Trophoblast cell (in vitro differentiated cells and primary cell): ENCODE results near the gene MSH5.
A peak's percentile ranks its signal among the peaks of the same experiment; 100 is the strongest.

ENCODE experiments used
- DNase-seq, 2 donors: peaks; one replicate each; pipeline ENCODE4 v3.0.0-alpha.2; 2016
- H2AFZ ChIP-seq: 2 replicates; pipeline ENCODE4 v1.6.1; 2013; ENCODE audit warnings: low read length, moderate library complexity, mild to moderate bottlenecking; ENCODE audit not compliant: insufficient read depth, poor library complexity
- H2AK5ac ChIP-seq: 2 replicates; pipeline ENCODE4 v1.6.1; 2013; ENCODE audit warnings: mild to moderate bottlenecking, low read length
- H2BK120ac ChIP-seq: 2 replicates; pipeline ENCODE4 v1.6.1; 2013; ENCODE audit warnings: low read length, mild to moderate bottlenecking, moderate library complexity; ENCODE audit not compliant: insufficient read depth, poor library complexity
- H2BK12ac ChIP-seq: 2 replicates; pipeline ENCODE4 v1.6.1; 2013; ENCODE audit warnings: mild to moderate bottlenecking, low read length, moderate library complexity
- H2BK5ac ChIP-seq: 2 replicates; pipeline ENCODE4 v1.6.1; 2013; ENCODE audit warnings: low read length, low read depth, moderate library complexity, mild to moderate bottlenecking; ENCODE audit not compliant: poor library complexity
- H3K14ac ChIP-seq: 2 replicates; pipeline ENCODE4 v1.6.1; 2013; ENCODE audit warnings: mild to moderate bottlenecking, low read length
- H3K18ac ChIP-seq: 2 replicates; pipeline ENCODE4 v1.6.1; 2013; ENCODE audit warnings: mild to moderate bottlenecking, low read length
- H3K23ac ChIP-seq: 2 replicates; pipeline ENCODE4 v1.6.1; 2013; ENCODE audit warnings: low read length
- H3K27ac ChIP-seq: 2 replicates; pipeline ENCODE4 v1.5.1; 2013; ENCODE audit warnings: low read depth, mild to moderate bottlenecking, inconsistent platforms, low read length, moderate library complexity
- H3K27me3 ChIP-seq: 2 replicates; pipeline ENCODE4 v1.6.1; 2013; ENCODE audit warnings: inconsistent platforms, mild to moderate bottlenecking, low read length, moderate library complexity; ENCODE audit not compliant: insufficient read depth
- H3K36me3 ChIP-seq, 2 experiments: 1 replicate in 1 of 2; 2 replicates in 1 of 2; pipeline ENCODE4 v1.6.1; 2013; ENCODE audit warnings: low read length in 2 of 2, mild to moderate bottlenecking in 2 of 2, moderate library complexity in 1 of 2; ENCODE audit not compliant: insufficient read depth in 2 of 2, control insufficient read depth in 1 of 2
- H3K4ac ChIP-seq: 2 replicates; pipeline ENCODE4 v1.6.1; 2013; ENCODE audit warnings: low read depth, mild to moderate bottlenecking, low read length, moderate library complexity
- H3K4me1 ChIP-seq, 2 experiments: 1 replicate in 1 of 2; 2 replicates in 1 of 2; pipeline ENCODE4 v1.6.1; 2013; ENCODE audit warnings: low read length in 2 of 2, mild to moderate bottlenecking in 2 of 2, moderate library complexity in 1 of 2; ENCODE audit not compliant: insufficient read depth in 2 of 2, control insufficient read depth in 1 of 2
- H3K4me2 ChIP-seq: 2 replicates; pipeline ENCODE4 v1.6.1; 2013; ENCODE audit warnings: inconsistent platforms, mild to moderate bottlenecking, low read length, moderate library complexity
- H3K4me3 ChIP-seq: 2 replicates; pipeline ENCODE4 v1.5.1; 2013; ENCODE audit warnings: mild to moderate bottlenecking, low read depth, low read length, inconsistent platforms
- H3K79me1 ChIP-seq: one replicate; pipeline ENCODE4 v1.6.1; 2013; ENCODE audit warnings: low read length
- H3K79me2 ChIP-seq: 2 replicates; pipeline ENCODE4 v1.6.1; 2013; ENCODE audit warnings: low read length, mild to moderate bottlenecking; ENCODE audit not compliant: control insufficient read depth, insufficient read depth, poor library complexity
- H3K9ac ChIP-seq: 2 replicates; pipeline ENCODE4 v1.6.1; 2013; ENCODE audit warnings: mild to moderate bottlenecking, low read length
- H3K9me3 ChIP-seq: 2 replicates; pipeline ENCODE4 v1.6.1; 2013; ENCODE audit warnings: low read depth, mild to moderate bottlenecking, control low read depth, inconsistent platforms, low read length; ENCODE audit not compliant: insufficient read depth
- H4K12ac ChIP-seq: 2 replicates; pipeline ENCODE4 v1.6.1; 2013; ENCODE audit warnings: low read depth, mild to moderate bottlenecking, low read length, moderate library complexity
- H4K8ac ChIP-seq: 2 replicates; pipeline ENCODE4 v1.6.1; 2013; ENCODE audit warnings: low read depth, mild to moderate bottlenecking, low read length, moderate library complexity
- H4K91ac ChIP-seq: one replicate; pipeline ENCODE4 v1.6.1; 2013; ENCODE audit warnings: low read depth, mild to moderate bottlenecking, low read length, moderate library complexity
- WGBS: extraction: QIAGEN DNeasy Blood & Tissue Kit; methylation state at CpG from one replicate; pipeline ENCODE4 v1.1.7; 2013; ENCODE audit warnings: missing lambda C conversion rate; ENCODE audit not compliant: insufficient read length, insufficient coverage; ENCODE audit errors: extremely low coverage; 5-methylcytosine and 5-hydroxymethylcytosine counted together

MSH5 gene

DNA sequence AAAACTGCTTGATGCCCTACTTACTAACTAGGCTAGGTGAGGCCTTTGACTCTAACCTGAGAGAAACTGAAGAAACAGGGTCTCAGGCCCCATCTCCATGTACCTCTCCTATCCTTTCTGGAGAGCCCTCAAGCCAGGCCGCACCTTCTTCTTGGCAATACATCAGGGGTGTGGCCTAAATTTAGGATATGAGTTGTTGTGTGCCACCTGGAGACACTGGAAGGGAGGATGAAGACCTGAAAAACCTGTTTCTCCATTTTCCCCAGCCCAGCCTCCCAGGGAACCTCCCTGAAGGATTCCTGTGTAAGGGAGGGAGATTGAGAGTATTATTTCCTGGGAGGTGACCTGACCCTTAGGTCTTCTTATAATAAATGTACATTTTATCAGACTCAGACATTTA lies 21.5 kb upstream of the MSH5 start:
- Histone ChIP-seq H3K9me3 (no peaks in the 10 kb centered on the region), H3K27me3 (no peaks in the 10 kb centered on the region), H4K12ac (no peak overlapping the region), H3K4me2 (no peak overlapping the region), H3K4me3 (no peak overlapping the region), H2BK5ac (no peak overlapping the region), H2AK5ac (no peak overlapping the region), H3K79me2 (no peaks in the 10 kb centered on the region), H3K4ac (no peak overlapping the region), H3K18ac (no peak overlapping the region), H4K8ac (no peak overlapping the region), H3K14ac (no peak overlapping the region), H3K27ac (peak overlapping the region; percentile 13), H3K79me1 (peaks cover 5% of the 10 kb centered on the region), H3K36me3 (no peaks in the 10 kb centered on the region), H3K9ac (no peak overlapping the region), H3K4me1 (peaks cover 27 to 29% of the 10 kb centered on the region in 2 experiments), H2BK12ac (no peak overlapping the region), H3K23ac (no peak overlapping the region), H4K91ac (no peak overlapping the region), H2BK120ac (no peak overlapping the region), H2AFZ (no peak overlapping the region)
- peak; percentile 81 to 94 for DNase-seq
- no CpG with 5 or more reads among the region's 1 CpG for WGBS

DNA sequence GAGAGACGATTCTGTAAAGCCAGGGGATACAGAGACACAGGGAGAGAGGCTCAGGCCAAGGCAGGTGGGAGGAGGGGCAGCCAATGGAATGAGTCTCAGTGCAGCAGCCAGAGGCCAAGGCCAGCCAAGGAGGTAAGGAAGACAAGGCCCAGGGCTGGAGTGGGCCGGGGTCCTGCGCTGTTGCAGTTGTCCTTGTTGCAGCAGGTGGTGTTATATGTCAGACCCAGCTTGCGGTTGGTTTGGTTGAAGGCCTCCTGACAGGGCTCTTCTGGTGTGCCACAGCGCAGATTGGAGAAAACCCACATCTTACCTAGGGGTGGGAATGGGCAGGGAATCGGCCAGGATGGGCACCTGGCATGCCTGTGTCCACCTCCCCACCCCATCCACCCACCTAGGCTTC lies 20.8 kb upstream of the MSH5 start:
- WGBS: no CpG with 5 or more reads among the region's 6 CpGs
- Histone ChIP-seq H3K4me1 (peaks cover 21 to 27% of the 10 kb centered on the region in 2 experiments), H3K79me1 (peaks cover 3% of the 10 kb centered on the region), H4K8ac (peak overlapping the region; percentile 6), H3K79me2 (no peaks in the 10 kb centered on the region), H3K27me3 (no peaks in the 10 kb centered on the region), H2AFZ (no peak overlapping the region), H2AK5ac (peak overlapping the region; percentile 6), H3K18ac (no peak overlapping the region), H3K4me2 (no peak overlapping the region), H3K27ac (no peak overlapping the region), H3K9ac (no peak overlapping the region), H3K14ac (peak overlapping the region; percentile 21), H2BK5ac (no peak overlapping the region), H3K36me3 (no peaks in the 10 kb centered on the region), H4K91ac (peak overlapping the region; percentile 82), H4K12ac (no peak overlapping the region), H3K4me3 (no peak overlapping the region), H3K23ac (no peak overlapping the region), H2BK12ac (peak overlapping the region; percentile 37), H3K9me3 (no peaks in the 10 kb centered on the region), H3K4ac (no peak overlapping the region), H2BK120ac (peak overlapping the region; percentile 33)
- no peak for DNase-seq

DNA sequence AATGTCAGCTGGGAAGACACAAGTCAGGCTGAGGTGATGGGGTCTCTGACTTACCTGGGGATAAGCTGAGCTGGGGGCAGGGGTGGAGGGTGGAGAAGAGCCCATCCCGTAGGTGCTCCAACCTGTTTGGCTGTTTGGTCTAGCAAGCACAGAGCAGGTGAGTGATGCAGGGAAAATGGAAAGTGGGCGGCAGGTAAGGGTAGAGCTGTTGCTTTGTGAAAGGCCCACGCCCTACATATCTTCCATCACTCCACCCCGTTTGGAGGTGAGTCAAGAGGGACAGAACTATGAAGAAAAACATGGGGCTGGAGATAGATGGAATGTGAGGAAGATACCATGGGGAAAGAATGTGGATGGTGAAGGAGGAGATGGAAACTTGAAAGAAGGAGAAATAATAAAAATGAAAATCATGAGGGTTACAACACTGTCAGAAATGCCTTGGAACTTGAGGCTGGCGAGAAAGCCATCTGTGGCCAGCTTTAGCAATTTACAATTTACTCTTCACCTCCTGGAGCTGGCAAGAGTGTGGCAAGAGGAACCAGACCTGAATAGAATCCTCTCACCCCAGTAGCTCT lies 19.5 kb upstream of the MSH5 start:
- H2BK120ac ChIP-seq: no peak overlapping the region
- H4K91ac ChIP-seq: peak overlapping the region; percentile 3
- no peak overlapping the region for H2AK5ac ChIP-seq
- no peak overlapping the region for H3K9ac ChIP-seq
- H3K4me3 ChIP-seq: no peak overlapping the region
- H3K4me1 ChIP-seq: peaks cover 17 to 23% of the 10 kb centered on the region in 2 experiments
- no peak overlapping the region for H2BK12ac ChIP-seq
- no peak overlapping the region for H4K12ac ChIP-seq
- no peak overlapping the region for H2AFZ ChIP-seq
- H3K79me2 ChIP-seq: no peaks in the 10 kb centered on the region
- no peak overlapping the region for H3K18ac ChIP-seq
- no peak overlapping the region for H2BK5ac ChIP-seq
- peak overlapping the region; percentile 3 for H3K27ac ChIP-seq
- no peaks in the 10 kb centered on the region for H3K9me3 ChIP-seq
- no peaks in the 10 kb centered on the region for H3K27me3 ChIP-seq
- no peak overlapping the region for H3K23ac ChIP-seq
- no peak overlapping the region for H3K4me2 ChIP-seq
- peaks cover 3% of the 10 kb centered on the region for H3K79me1 ChIP-seq
- peaks cover 0 to 2% of the 10 kb centered on the region in 2 experiments for H3K36me3 ChIP-seq
- WGBS: no CpG with 5 or more reads among the region's 5 CpGs
- peak; percentile 95 to 97 for DNase-seq
- H3K14ac ChIP-seq: no peak overlapping the region
- H4K8ac ChIP-seq: no peak overlapping the region
- no peak overlapping the region for H3K4ac ChIP-seq

DNA sequence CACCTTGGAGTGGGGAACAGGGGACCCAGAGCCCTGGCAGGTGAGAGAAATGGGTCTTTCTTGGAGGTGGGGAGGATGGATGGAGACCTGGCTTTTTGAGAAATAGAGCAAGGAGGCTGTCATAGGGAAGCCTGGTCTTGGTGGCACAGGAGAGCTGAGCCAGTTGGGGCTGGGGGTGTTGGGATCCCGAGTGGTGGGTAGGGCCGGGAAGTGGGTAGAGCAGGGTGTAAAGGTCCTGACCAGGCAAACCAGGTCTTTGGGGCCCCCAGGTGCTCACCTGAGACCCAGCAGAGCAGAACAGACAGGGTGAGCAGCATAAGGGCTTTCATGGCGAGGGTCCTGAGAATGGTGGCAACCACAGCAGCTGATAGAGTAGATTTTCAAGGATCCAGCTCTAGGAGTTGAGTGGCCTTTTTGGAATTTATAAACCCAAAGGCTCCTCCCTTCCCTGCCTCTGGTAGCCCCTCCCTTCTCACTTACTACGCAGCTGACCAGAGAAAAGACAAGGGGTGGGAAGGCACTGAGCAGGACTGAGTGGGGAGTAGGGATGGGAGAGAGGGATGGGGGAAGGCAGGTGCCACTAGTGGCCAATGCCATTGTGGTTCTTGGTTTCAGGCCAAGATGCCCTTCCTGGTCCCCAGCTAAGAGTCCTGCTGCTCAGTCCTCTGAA lies 18.3 kb upstream of the MSH5 start, which contains the start of gene LY6G6C:
Gene LY6G6C (minus strand): TSS at position 396 of the 670 bp plus-strand sequence. CDS start 67 bp downstream, at position 329.
- Histone ChIP-seq H3K27me3 (no peaks in the 10 kb centered on the region), H3K79me1 (peaks cover 3% of the 10 kb centered on the region), H3K4me1 (peaks cover 17 to 23% of the 10 kb centered on the region in 2 experiments), H2BK12ac (no peak within 1 kb of the TSS), H3K79me2 (no peaks in the 10 kb centered on the region), H2AFZ (no peak within 1 kb of the TSS), H3K9me3 (no peaks in the 10 kb centered on the region), H3K23ac (no peak within 1 kb of the TSS), H4K12ac (no peak within 1 kb of the TSS), H3K4me2 (no peak within 1 kb of the TSS), H3K4me3 (no peak within 1 kb of the TSS), H2AK5ac (no peak within 1 kb of the TSS), H3K14ac (no peak within 1 kb of the TSS), H3K27ac (no peak within 1 kb of the TSS), H3K4ac (no peak within 1 kb of the TSS), H4K91ac (peak within 1 kb of the TSS; percentile 16), H2BK120ac (no peak within 1 kb of the TSS), H4K8ac (no peak within 1 kb of the TSS), H3K9ac (no peak within 1 kb of the TSS), H3K18ac (no peak within 1 kb of the TSS), H3K36me3 (peaks cover 2 to 11% of the 10 kb centered on the region in 2 experiments), H2BK5ac (no peak within 1 kb of the TSS)
- WGBS: no CpG with 5 or more reads among the region's 4 CpGs
- no peak for DNase-seq
